NCI-H524 (cell line): Measurements from ENCODE around the gene TSNAX.
A peak's percentile ranks its signal among the peaks of the same experiment; 100 is the strongest.
"Not testable (repeated sequence)": the region's sequence is repeated elsewhere in the genome, so short reads cannot be mapped to it uniquely, and the experiment has no call there.

Source experiments
- DNase-seq, 2 experiments: peaks; one replicate each; lab custom pipeline; 2025; lab: John Stamatoyannopoulos, UW

The TSNAX gene

GRCh38 chr1:231563247-231563646 lies 34.8 kb downstream of the TSNAX start:
- DNase-seq = no peak

DNA sequence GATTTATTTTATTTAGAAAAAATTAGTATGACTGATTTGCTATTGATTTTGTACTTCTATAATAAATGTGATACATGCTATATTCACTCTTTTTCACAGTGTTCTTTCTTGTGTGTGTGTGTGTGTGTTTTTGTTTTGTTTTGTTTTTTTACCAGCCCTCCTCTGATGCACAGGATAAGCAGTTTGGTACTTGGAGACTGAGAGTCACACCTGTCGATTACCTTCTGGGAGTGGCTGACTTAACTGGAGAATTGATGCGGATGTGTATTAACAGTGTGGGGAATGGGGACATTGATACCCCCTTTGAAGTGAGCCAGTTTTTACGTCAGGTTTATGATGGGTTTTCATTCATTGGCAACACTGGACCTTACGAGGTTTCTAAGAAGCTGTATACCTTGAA lies 35.9 kb downstream of the TSNAX start:
- no peak for DNase-seq

DNA sequence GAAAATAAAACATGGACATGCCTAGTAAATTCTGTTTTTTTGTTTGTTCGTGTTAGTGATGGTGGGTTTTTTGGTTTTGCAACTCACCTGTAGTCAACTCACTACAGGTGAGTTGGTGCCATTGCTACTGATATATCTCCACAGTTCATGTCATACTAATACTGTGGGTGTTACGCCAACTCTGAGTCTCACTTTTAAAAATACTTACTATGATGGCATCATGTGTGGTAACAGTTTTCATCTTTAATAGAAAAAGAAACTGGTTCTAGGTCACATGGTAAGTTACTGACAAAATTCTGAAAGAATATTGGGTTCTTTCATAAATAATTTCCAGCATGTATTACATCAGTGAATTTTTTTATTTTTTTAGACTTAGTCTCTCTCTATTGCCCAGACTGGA lies 38.0 kb downstream of the TSNAX start:
- no peak for DNase-seq

GRCh38 chr1:231570262-231570661 lies 41.8 kb downstream of the TSNAX start:
- DNase-seq = not testable (repeated sequence)

DNA sequence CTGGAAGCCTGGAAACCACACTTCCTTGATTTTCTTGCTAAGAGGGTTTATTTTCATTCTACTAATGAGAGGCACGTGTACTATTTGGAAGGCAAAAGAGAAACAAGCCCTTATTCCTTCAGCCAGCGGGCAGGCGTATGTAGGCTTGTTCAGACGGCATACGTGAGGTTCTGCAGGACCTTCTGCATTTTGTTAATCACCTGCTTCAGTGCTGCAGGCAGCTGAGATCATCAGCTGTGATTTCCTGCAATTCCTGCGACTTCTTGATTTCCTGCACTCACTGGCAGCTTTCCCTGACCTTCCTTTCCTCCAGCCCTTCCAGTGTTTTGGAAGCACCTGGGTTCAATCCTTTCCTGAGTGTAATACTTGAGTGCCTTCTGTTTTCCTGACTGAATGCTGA lies 43.4 kb downstream of the TSNAX start:
- no peak for DNase-seq

- DNase-seq = no peak
These were observed 47.0 kb downstream of the TSNAX start for GRCh38 chr1:231575472-231575871.

- no peak for DNase-seq
These were observed 48.6 kb downstream of the TSNAX start for GRCh38 chr1:231576804-231577718.

- no peak for DNase-seq
These were observed 52.4 kb downstream of the TSNAX start for GRCh38 chr1:231580874-231581273.

DNA sequence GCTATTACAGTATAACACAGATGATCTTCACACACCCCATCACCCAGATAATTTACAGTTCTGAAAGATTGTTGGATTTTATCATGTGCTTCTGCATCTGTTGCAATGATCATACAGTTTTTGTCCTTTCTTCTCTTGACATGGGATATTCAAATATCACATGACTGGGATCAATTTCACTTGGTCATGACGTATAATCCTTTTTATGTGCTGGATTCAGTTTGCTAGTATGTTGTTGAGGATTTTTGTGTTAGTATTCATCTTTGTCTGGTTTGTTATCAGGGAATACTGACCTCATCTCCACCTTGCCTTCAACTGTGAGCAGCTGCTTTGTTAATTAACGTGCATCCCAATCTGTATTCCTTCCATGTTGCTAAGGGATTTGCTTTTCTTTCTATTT lies 53.4 kb downstream of the TSNAX start:
- peak in 1 of 2 experiments; percentile 60 for DNase-seq

DNA sequence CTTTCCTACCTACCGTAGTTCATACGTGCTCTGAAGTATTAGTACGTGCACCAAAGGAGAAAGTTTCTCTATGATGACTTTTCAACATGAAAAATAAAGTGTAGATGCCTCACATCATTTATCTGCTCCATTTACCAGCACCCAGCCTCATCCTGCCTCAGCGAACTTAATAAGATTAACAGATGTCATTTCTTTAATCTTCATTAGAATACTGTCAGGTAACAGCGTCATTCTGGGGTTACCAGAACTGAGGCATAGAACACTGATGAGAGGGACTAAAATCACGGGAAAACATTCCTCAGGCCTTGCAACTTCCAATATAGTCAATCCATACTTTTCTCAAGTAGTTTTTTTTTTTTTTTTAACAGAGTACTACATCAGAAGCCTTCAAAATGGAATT lies 54.9 kb downstream of the TSNAX start:
- peak; percentile 3 to 61 for DNase-seq

- peak in 1 of 2 experiments; percentile 47 for DNase-seq
These were observed 55.6 kb downstream of the TSNAX start for GRCh38 chr1:231584117-231584516.

GRCh38 chr1:231584921-231585320 lies 56.5 kb downstream of the TSNAX start:
- no peak for DNase-seq

DNA sequence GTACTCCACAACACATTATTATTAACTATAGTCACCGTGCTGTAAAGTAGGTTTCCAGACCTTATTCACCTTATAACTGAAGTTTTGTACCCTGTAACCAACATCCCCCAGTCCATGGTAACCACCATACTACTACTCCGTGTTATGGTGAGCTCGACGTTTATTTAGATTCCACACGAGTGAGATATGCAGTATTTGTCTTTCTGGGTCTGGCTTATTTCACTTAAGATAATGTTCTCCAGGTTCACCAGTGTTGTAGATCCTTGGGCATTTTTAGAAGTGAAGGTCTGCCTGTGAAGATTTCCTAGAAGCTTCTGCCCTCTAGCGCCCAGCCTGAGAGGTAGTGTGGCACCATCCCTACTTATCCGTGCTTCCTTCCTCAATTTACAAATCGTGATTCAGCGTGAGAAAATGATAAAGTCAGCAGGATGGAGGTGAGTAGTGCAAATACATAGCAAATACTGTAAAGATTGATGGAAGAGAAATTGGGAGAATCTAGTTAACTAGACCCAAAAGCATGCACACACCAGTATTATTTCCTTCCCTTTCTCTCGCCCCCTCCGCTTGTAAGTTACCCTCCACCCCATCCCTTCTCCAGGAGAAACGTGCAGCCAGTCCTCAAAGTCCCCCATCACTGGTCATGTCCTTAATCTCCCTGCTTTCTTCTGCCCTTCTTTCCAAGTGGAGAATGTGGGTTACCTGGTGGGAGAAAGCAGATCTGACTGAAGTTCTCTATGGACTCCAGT lies 62.2 kb downstream of the TSNAX start:
- peak; percentile 22 to 63 for DNase-seq

DNA sequence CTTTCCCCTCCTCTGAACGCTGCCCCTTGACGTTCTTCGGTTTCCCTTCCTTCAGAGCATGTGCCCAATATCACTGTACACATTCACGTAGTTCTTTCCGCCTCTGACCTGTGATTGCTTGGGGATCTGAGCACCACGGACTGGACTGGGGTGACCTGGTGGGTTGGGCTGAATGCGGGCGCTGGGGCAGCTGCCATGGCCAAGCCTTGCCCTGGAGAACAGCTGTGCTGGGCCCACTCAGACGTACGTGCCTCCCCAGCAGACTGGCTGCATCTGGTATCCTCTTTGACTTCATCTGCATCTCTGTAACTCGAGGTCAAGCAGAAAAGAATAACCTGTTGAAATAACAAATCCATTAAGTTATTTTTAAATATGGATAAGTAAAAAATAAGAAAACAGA lies 63.0 kb downstream of the TSNAX start:
- DNase-seq = peak in 1 of 2 experiments; percentile 47

GRCh38 chr1:231592809-231593208 lies 64.3 kb downstream of the TSNAX start:
- DNase-seq = no peak

DNA sequence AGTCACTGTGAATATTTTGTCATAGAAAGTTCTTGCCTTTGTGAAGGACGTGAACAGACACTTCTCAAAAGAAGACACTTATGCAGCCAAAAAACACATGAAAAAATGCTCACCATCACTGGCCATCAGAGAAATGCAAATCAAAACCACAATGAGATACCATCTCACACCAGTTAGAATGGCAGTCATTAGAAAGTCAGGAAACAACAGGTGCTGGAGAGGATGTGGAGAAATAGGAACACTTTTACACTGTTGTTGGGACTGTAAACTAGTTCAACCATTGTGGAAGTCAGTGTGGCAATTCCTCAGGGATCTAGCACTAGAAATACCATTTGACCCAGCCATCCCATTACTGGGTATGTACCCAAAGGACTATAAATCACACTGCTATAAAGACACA lies 64.8 kb downstream of the TSNAX start:
- DNase-seq = not testable (repeated sequence)

- DNase-seq = no peak
These were observed 65.7 kb downstream of the TSNAX start for GRCh38 chr1:231594123-231594522.

- DNase-seq = no peak
These were observed 66.3 kb downstream of the TSNAX start for GRCh38 chr1:231594749-231595148.

- no peak for DNase-seq
These were observed 67.9 kb downstream of the TSNAX start for GRCh38 chr1:231596337-231596791.

GRCh38 chr1:231597971-231598370 lies 69.5 kb downstream of the TSNAX start:
- no peak for DNase-seq

DNA sequence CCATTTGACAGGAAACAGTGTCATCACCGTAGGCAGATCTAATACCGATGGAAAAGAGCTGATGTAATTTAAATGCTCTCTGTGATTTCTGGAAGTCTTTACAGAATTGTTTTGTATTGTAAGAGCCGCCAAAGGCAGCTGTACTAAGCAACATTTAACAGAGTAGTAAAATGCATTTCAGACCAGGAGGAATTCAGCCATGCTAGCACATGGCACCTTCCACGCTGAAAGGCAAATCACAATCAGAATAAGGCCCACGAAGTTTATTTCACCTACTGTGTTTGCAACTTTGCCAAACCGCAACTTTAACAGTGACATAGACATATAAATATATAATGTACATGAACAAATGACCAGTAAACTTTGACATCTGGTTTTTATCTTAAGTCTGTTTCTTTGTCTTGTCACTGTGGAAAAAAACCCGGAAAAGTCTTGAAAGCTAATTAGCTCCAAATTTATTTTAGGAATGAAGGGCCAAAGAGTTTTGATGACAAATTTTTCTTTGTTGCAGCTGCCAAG lies 72.0 kb downstream of the TSNAX start:
- no peak for DNase-seq

DNA sequence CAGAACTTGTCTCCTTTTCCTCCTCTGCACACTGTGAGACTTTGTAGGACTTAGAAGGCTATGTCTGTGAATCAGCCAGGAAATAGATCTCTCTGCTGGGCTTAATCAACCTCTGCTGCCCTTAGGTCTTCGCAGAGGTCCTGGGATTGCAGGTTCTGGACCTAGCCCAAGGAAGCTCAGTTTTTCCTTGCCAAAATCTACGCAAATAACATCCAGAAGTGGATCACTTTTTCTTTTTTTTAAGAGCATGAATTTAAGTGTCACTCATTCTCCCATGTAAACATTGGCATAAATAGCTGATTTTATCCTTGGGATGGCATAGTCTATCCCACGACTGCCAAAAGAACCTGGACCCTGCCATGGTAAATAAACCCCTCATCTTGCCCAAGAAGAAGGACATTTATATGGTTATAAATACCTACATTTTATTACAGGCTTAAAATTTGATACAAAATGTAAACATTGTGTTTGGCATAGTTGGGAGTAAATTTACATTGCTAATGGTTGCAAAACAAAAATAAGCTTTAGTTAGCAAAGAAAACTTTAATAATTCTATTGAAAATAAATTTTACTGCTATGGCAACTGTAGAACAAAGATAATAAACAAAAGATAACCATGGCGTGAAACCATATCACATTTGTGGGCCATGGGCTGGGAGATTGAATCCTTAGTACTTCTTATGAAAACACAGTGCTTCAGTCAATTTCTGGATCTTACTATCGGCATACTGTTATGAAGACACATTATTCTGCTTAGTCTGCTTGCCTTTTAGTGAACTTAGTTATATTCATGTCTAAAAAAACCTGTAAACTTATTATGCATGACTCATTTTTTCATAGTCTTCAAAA lies 73.6 kb downstream of the TSNAX start:
- DNase-seq = no peak
